ENCODE data around the gene MTERF4. TPM values are rescaled to one million over a fixed set of nuclear protein-coding genes. Genes with fewer than 3 reads are reported as not detected.

MTERF4 gene
- total RNA-seq, 1 donor from 2014 or later = 50.2 TPM

DNA sequence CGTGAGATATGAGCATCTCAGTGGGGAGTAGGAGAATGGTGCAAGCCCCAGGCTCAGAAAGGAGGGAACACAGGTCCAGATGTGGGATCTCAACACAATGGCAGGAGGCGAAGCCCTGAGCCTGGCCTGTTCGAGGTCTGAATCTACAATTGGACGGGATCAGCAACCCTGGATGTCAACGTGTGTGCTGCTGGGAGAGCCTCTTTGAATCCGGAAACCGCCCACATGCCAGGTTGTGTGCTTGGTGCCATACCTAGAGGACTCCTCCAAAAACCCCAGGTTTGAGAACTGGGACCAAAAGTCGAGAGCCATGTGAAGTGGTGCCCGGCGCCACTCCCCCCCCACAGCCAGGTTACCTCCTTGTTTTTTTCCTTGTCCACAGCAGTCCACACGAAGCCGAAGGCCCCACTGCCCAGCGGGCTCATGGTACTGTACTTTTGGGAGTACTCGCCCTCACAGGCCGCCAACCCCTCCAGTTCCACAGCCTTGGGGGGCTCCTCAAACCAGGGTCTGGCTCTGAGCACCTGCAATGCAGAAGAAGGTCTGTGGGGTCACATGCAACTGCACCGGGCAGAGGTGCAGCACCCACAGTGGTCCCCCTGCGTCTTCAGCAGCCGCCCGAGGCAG, 20.4 kb upstream of the MTERF4 start:
- H3K4me1 ChIP-seq = no peaks in the 10 kb centered on the region
- H3K9me3 ChIP-seq = no peaks in the 10 kb centered on the region
- intact Hi-C loops (cut with DNase I) = no loop called here
- H3K27me3 ChIP-seq = no peaks in the 10 kb centered on the region
- DNase-seq (ENCODE audit: low spot score in 2 of 2) = no peak
- no peak overlapping the region for H3K4me3 ChIP-seq
- H3K36me3 ChIP-seq = no peaks in the 10 kb centered on the region
- no peak overlapping the region for H3K27ac ChIP-seq
- TF ChIP-seq, protein P1, sequence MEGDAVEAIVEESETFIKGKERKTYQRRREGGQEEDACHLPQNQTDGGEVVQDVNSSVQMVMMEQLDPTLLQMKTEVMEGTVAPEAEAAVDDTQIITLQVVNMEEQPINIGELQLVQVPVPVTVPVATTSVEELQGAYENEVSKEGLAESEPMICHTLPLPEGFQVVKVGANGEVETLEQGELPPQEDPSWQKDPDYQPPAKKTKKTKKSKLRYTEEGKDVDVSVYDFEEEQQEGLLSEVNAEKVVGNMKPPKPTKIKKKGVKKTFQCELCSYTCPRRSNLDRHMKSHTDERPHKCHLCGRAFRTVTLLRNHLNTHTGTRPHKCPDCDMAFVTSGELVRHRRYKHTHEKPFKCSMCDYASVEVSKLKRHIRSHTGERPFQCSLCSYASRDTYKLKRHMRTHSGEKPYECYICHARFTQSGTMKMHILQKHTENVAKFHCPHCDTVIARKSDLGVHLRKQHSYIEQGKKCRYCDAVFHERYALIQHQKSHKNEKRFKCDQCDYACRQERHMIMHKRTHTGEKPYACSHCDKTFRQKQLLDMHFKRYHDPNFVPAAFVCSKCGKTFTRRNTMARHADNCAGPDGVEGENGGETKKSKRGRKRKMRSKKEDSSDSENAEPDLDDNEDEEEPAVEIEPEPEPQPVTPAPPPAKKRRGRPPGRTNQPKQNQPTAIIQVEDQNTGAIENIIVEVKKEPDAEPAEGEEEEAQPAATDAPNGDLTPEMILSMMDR (IDR thresholded peaks at IDR 0.05) = no peak

DNA sequence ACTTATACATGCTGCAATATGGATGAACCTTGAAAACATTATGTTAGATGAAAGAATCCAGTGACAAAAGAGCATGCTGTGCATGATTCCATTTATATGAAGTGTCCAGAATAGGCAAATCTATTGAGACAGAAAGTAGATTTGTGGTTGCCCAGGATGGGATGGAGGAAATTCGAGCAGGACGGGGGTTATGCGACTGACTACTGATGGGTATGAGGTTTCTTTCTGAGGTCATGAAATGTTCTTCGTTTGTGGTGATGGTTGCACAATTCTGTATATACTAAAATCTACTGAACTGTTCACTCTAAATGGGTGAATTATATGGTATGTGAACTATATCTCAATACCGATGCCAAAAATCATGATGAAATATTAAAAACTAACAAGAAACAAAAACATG, 18.9 kb upstream of the MTERF4 start:
- no peaks in the 10 kb centered on the region for H3K4me1 ChIP-seq
- TF ChIP-seq, protein P1 (IDR thresholded peaks at IDR 0.05) = no peak
- DNase-seq (ENCODE audit: low spot score in 2 of 2) = no peak
- no peaks in the 10 kb centered on the region for H3K27me3 ChIP-seq
- H3K9me3 ChIP-seq = no peaks in the 10 kb centered on the region
- H3K27ac ChIP-seq = no peak overlapping the region
- intact Hi-C loops (cut with DNase I) = no loop called here
- no peaks in the 10 kb centered on the region for H3K36me3 ChIP-seq
- H3K4me3 ChIP-seq = no peak overlapping the region

DNA sequence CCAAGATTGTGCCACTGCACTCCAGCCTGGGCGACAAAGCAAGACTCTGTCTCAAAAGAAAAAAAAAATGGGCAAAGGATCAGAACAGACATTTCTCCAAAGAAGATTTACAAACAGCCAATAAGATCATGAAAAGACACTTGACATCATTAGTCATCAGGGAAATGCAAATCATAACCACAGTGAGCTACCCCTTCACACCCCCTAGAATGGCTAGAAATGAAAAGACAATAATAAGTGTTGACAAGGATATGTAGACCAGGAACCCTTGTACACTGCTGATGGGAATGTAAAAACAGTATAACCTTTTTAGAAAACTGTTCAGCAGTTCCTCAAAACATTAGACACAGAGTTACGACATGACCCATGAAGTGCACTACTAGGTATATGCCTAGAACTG, 18.4 kb upstream of the MTERF4 start:
- no peak overlapping the region for H3K27ac ChIP-seq

DNA sequence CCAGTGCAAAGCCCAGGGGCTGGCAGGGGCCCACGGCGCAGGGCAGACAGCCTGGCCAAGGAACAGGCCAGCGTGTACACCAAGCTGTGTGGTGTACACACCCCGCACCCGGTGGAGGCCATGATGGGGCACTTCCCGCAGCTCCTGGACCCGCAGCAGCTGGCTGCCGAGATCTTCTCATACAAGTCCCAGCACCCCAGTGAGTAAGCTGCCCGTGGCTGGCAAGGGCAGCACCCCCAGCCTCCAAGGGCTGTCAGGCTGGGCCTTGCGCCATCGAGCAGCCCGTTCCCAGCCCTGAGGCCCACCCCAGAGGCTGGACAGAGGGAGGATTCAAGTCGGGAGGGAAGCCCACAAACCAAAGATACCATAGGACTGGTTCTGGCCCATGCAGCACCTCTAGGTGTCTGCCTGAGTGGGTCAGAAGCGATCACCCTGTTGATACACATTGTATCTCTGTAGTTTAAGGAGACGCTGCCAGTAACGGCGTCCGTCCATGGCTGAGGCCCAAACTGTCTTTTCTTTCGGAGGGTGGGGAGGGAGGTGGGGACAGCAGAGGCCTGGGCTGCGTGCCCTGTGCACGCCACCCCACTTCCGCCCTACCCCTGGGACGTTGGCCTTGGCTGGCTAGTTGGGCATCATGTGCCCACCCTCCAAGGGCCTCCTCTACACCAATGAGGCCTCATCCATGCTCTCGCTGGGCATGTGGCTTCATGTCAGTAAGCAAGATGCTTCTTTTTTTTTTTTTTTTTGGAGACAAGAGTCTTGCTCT, 16.8 kb upstream of the MTERF4 start:
- Histone ChIP-seq H3K4me3 (no peak overlapping the region), H3K9me3 (no peaks in the 10 kb centered on the region), H3K27ac (no peak overlapping the region), H3K4me1 (no peaks in the 10 kb centered on the region), H3K36me3 (no peaks in the 10 kb centered on the region), H3K27me3 (no peaks in the 10 kb centered on the region)
- intact Hi-C loops (cut with DNase I) = no loop called here
- TF ChIP-seq, protein P1 (IDR thresholded peaks at IDR 0.05) = no peak
- DNase-seq (ENCODE audit: low spot score in 2 of 2) = no peak

More for the DNA sequence above, 18.4 kb upstream of the MTERF4 start:
- no peaks in the 10 kb centered on the region for H3K36me3 ChIP-seq
- no peaks in the 10 kb centered on the region for H3K27me3 ChIP-seq
- no peaks in the 10 kb centered on the region for H3K9me3 ChIP-seq
- H3K4me1 ChIP-seq = no peaks in the 10 kb centered on the region
- DNase-seq (ENCODE audit: low spot score in 2 of 2) = no peak
- TF ChIP-seq, protein P1 (IDR thresholded peaks at IDR 0.05) = no peak
- no peak overlapping the region for H3K4me3 ChIP-seq
- intact Hi-C loops (cut with DNase I) = no loop called here

DNA sequence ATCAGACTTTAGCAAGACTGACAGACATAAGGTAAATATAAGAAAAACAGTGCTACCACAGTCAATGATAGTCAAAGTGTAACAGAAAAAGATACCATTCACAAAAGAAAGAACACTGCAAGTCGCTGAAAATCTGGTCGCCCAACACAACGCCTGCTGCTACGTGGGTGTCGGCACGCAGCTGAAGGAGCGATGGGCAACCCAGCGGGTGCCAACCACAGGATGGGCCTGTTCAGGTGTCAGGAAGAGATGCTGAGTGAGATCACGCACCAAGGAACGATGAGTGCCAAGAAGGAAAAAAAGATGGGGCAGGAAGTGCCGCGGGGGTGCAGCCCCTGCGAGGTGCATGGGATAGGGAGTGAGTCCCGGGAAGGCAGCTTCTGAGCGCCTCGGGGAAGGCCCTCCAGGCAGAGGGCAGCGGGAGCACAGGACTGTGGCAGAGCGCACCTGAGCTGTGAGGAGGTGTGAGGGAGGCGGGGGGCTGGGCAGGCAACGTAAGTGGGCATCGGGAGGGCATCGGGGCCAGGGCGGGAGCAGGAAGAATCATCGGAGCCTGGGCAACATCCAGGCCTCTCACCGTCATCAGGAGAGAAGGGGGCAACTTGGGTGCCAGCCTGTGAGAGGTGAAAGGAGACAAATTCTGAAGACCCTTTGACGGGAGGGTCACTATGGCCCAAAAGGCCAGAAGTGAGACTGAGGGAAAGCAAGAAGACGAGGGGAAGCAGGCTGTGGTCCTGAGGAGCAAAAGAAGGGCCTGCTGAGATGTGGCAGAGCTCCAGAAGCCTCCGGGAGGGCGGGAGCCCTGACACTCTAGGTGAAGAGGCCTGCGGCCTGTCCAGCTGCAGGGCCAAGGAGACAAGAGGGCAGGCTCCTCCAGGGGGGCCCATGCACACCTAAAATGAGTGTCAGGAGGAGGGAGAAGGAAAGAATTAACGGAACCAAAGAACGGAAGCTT, 14.8 kb upstream of the MTERF4 start:
- no peak overlapping the region for H3K4me3 ChIP-seq
- no peaks in the 10 kb centered on the region for H3K4me1 ChIP-seq
- no peaks in the 10 kb centered on the region for H3K36me3 ChIP-seq
- TF ChIP-seq, protein P1 (IDR thresholded peaks at IDR 0.05) = no peak
- no peaks in the 10 kb centered on the region for H3K27me3 ChIP-seq
- no peak for DNase-seq (ENCODE audit: low spot score in 2 of 2)
- H3K9me3 ChIP-seq = no peaks in the 10 kb centered on the region
- no peak overlapping the region for H3K27ac ChIP-seq
- intact Hi-C loops (cut with DNase I) = no loop called here
